Stimulated activated CD4-positive, alpha-beta T cell treated with anti-CD3 and anti-CD28 coated beads, Interleukin-2, amount 100 ng/mL, for 4 hours (primary cell): ENCODE measurements around the gene SMIM32.

Source experiments
- DNase-seq: peaks from one replicate; pipeline ENCODE4 v3.0.0-alpha.2; 2020; ENCODE audit warnings: low read depth

Gene SMIM32

DNA sequence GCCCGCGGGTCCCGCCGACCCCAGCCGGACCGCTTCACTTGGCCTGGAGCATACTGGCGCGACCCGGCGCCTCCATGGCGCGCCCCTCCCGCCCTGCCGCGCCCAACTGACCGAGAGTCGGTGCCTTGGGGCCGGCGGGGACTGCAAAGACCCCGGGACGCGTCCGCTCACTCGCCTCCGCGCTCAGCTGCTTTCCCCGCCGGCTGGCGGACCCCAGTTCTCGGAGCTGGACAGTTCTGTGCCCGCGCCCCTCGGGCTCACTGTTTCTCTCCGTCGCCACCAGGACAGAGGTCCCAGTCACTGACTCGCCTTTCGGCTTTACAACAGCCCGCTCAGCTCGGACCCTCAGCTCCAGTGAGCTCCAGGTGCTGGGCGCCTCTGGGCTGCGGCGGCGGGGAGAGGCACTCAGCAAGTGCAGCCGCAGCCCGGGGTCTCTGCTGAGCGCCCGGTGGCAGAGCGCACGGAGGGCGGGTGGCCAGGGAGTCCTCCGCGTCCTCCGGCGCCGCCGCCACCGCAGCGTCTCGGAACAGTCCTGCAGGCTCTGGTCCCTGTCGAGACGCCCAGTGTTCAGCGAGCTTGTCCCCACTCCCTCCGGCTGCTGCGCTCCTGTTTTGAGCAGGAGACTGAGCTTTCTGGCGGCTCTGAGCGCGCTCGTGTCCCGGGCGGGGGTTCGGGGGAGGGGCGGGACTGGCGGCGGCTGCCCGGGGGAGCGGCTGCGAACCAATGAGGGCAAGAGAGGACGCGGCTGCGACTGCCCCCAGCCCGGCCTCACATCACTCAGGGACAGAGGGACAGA lies at the start of gene SMIM32:
SMIM32 (minus strand) TSS at position 637 of the 796 bp plus-strand sequence. CDS start 638 bp downstream, outside the sequence.
- DNase-seq = no peak

DNA sequence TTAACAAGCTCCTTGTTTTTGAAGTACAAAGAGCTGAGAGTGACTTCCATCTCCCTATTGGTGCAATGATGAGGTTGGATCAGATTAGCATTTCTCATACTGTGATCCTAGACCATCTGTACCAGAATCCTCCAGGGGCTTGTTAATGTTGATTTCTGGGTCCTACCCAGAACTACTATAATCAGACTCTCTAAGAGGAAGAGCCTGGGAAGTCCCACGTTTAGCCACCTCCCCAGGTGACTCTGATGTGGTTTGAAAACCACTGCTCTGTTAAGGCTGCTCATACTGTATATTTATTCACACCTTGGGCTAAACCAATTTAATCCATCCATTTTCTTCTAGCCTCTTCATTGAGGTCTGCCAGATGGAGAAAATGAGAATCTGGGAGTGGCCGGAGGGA lies 49.6 kb upstream of the SMIM32 start:
- DNase-seq = no peak

DNA sequence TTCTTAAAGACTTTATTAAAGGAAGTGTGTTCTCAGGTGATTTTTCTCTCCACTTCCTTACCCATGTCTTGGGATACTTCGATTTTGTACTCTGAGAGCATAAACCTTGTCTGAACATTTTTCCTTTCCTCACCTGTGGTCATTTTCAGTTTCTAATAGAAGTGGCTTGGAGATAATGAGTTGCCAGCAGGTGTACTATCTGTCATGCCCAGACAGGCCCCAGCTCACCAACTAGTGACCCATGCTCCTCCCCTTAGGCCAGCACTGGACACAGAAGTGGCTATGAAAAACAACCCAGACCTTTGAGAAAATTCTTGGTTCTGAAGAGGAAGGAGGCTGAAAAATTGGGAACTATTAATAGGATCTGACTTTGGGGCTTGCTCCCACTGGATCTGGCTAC lies 49.2 kb upstream of the SMIM32 start:
- no peak for DNase-seq

DNA sequence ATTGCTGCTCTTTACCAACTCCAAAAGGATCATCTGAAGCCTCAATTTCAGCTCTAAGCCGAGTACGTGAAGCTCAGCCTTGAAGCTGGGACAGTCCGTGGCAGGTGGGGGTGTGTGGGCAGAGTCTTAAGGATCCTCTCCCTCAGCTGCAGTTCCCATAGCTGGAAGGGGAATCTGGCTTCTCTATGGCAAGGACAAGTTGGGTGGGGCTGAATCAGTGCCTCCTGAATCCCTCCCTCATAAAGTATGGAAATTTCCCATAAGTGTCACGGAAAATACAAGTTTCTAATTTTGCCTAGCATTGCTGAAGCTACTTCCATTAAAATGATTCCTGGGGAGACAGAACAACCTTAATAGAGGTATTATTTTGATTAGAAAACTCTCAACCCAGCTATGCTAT lies 47.9 kb upstream of the SMIM32 start:
- no peak for DNase-seq

DNA sequence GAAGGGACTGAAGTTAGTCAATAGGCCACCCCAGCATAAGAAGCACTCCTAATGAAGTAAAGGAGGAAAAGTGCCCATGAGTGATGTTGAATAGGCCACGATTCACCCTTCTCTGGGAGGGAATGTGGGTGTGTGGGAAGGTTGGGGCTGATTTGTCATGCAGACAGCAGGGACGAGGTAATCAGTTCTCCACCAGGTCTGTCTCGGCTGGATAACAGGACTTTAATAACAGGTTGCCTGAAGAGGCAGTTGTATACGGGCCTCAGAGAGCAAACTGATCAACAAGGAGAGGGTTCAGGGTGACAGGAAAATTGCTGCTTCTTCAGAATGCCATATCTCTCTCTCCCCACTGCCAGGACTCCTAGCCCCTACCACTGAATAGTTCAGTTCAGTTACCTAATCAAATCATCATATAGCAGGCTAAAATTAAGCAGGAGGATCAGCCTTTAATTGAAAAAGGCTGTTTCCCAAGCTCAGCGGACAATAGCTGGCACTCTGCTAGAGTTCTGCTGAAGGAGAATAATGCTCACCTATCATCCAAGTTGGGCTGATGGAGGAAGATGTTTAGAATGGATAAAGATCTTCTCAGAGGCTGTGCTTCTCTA lies 43.6 kb upstream of the SMIM32 start:
- DNase-seq = no peak

DNA sequence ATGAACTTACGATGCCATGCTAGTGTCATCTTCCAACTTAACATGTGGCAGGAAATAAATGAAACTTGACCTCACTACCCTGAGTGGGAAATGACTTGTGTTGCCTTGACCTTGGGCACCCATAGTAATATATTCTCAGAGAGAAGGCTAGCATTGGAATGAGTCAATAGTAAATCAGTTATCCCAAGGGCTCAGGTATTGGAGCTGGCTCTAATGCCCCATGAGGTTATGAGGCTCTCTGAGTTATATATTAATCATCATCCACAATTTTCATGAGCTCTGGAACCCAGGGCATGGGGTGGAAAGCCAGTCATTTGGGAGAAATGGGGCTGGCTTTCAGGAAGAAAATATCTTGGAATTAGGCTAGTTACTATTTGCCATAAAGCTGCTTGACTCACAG lies 42.4 kb upstream of the SMIM32 start:
- no peak for DNase-seq

DNA sequence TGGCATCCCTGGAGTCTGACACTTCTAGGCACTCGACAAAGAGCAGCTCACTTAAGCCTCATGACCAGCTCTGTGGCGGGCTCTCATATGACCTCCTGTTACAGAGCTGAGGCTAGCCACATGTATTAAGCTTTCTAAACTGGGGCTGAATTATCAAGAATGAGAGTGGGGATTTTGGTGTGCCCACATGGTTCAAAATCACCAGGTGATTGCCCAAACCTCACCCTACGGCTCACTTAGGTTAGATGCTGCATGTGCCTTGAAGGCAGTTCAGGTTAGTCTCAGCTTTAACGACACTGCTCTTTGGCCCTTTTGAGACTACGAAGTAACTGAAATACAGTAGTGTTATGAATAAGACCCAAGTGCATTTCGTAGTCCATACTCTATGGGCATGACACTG lies 39.4 kb upstream of the SMIM32 start:
- no peak for DNase-seq

DNA sequence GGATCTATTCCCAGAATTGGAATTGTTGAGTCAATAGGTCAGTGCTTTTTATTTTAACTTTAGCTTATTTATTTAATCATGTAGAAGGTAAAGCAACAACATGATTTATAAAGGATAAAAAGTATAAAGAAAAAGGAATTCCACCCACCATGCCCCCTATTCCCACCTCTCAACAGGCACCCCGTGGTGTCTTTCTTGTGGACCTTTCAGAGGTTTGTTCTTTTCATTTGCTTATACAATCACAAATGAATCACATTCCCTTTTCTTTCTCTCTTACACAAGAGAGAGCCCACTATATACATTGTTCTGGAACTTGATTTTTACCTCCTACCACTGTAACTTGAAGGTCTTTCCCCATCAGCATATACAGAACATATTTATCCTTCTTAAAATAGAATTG lies 37.2 kb upstream of the SMIM32 start:
- DNase-seq = no peak

DNA sequence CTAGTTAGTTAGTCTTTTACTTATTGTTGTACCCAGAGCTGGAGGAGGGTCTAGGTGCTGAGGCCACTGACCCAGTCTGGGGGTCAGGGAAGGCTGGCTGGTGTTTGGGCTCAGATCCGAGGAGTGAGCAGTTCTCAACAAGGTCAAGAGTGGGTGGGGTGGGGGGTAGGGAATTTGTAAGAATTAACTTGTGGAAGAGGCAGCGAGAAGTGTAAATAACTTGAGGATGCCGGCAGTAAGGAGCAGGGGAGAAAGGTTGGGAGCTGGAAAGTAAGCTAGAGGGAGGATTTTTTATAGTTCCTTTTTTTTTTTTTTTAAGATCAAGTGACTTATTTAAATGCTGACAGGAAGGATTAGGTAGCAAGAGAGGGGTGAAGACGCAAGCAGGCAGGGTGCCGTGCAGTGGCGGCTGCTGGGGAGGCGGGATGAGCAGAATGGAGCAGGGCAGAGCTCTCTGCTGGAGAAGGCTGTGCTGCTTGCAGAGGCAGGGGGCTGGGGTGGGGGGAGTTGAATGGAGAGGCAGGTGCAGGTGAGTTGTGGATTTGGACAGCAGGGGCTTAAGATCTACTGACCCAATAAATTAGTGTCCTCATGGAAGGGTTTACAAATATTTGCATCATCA lies 35.3 kb upstream of the SMIM32 start:
- no peak for DNase-seq

DNA sequence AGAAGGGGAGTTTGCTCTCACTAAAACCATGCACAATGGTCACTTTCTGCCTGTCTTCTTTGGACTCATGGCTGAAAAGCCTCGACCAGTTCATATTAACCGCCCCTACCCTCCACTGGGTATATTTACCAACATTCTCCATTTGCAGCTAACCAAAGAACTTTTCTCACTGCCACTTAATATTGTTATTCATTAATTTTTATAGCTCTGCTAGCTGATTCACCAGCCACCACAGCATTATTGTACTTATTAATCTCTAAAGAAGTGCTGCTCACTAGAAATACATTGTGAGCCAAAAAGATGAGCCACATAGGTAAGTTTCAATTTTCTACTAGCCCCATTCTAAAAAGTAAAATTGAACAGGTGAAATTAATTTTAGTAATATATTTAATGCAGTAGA lies 33.4 kb upstream of the SMIM32 start:
- DNase-seq = no peak

DNA sequence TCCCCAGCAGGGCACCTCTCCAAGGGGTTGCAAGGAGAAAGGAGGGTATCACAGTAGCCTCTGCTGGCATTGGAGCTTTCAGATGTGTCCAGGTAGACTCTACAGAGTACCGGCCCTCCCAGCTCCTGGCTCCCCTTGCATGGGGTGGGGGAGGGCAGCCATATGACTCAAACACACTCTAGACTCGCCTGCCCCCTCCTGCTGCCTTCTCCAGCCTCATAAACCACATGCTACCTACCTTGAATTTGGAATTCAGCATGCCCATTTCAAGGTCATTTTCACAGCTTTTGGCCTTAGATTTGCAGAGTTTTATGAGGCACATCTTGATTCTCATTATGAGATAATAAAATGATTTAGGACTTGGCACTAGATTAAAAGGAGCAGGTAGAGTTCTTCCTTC lies 32.8 kb upstream of the SMIM32 start:
- DNase-seq = no peak

DNA sequence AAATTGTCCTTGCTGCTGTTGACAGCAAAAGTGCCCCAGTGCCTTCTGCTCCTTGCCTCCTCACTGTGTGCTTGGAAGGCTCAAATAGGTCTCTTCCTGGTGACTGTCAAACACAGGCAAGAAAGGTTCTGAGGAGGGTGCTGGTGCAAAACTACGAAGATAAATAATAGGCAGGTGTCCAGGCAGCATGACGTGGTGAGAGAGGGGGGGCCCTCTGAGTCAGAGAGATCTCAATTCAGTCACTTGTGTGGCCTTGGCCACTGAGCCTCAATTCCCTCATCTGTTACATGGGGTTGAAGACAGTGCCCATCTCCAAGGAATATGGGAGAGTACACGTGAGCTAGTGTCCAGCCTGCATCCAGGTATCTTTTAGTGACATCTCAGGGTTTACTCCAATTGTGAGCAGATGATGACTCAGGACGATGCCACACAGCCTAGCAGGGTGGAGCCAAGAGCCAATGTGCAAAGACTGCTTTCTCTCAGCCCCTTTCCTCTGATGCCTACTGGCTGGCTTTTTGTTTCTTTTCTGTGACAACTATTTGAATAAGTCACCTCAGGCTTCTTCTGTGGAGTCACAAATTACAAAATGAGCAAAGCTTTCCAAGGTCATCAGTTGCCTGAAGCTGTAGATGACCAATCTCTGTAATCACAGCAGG lies 29.7 kb upstream of the SMIM32 start:
- no peak for DNase-seq

DNA sequence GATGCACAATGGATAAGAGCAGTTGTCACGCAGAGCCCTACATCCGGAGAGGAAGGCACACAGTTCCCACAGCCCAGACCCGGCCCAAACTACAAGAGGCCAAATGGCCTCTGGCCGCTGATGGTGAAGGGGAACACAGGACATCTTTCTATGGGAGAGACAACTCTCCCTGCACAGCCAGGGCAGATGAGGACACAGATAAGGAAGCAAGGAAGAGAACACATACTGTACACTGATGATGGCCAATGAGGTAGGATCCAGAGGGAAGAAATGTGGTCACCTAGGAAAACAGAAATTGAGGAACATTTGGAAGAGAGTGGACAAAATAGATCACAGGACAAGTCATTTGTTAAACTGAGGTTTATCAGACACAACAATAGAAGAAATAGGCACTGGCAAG lies 28.4 kb upstream of the SMIM32 start:
- DNase-seq = no peak

DNA sequence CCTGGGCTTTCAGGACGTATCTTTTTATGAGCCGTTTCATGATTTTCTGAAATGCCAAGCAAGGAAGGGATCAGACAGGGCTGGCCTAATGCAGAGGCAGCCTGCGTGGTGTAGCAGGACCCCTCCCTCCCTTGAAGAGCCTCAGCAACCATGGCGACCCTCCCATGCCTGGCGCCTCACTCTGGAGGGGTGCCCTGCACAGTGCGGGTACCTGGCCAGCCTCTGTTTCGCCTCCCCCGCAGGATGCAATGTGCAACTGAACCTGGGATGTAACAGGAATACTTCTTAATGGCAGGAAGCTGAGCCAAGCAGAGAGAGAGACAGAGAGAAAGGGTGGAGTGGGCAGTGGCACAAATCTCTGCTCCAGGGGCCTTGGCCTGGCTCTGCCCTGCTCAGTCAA lies 23.3 kb upstream of the SMIM32 start:
- DNase-seq = no peak

DNA sequence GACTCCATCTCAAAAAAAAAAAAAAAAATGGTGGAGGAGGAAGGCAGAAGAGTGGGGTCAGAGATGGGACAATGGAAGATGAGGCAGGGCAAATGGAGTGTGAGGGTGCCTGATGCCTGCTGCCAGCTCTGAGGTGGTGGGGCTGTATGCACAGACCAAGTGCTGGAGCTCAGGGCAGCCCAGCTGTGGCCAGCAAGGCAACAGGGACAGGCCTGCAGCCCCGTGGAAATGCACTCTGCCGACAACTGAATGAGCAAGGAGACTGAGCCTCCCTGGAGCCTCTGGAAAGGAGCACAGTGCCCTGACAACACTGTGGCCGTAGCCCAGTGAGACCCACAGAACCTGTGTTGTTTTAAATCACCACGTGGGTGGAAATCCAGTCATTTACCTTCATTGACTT lies 22.9 kb upstream of the SMIM32 start:
- no peak for DNase-seq

DNA sequence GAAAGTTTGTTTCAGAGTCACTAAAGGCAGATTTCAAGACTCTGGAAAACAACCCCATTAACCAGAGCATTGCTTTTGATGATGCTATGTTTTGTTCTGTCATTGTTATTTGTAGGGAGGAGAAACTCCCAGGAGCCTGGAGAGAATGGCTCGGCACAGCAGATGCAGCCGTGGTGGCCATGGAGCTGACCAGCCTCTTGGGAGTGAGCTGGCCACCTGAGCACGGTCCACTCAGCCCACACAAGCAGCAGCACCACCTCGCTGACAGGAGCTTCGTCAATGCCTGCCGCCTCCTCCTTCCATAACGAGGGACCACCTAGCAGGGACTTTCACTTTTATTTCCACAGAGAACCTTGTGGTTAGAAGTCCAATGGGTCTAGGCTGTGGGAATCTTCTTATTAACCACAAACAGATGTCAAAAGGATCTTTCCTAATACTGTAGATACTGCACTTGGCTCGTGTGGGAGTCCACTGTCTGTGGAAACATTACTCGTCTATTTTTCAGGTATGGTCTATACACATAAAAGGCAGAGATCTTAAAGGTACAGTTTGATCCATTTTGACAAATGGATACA lies 21.0 kb upstream of the SMIM32 start:
- no peak for DNase-seq

DNA sequence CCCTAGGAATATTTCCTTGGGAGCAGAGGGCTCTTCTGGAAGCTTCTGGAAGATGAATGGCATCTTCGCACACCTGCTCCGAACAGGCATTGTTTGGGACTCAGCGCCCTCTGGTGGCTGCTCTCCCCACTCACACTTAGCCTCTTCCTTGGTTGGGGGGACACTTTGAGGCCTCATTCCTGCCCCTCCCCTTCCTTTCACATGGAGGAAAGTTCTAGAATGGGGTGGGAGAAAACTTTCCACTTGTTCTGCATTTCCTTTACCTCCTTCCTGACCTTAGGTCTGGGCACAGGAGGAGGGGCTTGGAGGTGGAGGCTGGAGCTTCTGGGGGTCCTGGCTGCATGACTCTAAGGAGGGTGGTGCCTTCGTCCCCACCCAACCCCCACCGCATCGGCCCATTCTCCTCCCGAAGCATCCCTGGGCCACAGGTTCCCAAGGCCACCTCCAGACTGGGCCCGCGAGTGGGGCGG lies 19.3 kb upstream of the SMIM32 start:
- DNase-seq = no peak

DNA sequence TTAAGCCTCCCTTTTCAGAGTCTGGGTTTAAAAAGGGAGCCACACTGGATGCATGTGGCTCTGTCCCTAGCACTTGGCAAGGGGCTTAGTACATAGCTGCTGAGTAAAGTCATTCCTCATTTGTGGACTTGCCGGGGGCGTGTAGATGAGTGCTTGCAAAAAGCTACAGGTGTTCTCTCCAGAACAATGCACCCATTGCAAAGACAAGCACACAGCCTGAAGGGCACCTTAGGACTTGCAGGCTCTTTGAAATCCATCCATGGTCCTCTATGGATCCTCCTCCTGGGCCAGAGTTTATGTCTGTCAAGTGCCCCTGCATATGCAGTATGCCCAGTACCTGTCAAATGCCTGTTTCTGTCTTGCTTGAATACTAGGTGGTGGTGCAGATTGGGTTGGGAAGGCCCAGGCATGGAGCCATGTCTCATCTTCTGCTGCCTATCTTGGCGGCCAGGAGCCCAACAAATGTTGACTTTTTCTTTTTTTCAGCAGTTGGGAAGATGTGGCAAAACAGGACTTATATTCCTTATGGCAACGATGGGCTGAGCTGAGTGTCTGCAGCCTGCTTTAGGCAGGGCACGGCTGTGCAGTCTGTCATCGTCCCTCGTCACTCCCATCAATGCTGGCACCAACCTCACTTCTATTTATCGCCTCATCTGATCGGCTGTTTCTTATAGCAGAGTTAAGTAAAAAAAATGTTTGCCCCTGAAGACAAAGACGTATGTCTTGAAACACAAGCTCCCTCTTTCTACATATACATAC lies 18.5 kb upstream of the SMIM32 start:
- no peak for DNase-seq

DNA sequence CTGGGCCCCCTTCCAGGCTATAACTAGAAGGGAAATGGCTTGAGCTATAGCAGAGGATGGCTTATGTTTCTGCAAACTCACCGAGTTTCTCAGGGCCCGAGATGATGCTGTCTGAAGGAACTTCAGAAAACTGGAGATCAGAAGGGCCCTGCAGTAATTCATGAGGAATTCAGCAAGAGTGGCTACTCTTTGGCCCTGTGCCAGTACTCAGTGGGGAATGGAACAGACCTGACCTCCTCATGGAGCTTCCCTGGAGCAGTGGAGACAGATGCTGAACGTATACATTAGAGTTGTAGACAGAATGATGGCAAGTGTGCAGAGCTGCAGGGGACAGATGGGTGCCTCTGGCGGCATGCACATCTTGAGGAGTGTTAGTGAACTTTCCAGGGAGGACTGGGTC lies 17.3 kb upstream of the SMIM32 start:
- DNase-seq = no peak

DNA sequence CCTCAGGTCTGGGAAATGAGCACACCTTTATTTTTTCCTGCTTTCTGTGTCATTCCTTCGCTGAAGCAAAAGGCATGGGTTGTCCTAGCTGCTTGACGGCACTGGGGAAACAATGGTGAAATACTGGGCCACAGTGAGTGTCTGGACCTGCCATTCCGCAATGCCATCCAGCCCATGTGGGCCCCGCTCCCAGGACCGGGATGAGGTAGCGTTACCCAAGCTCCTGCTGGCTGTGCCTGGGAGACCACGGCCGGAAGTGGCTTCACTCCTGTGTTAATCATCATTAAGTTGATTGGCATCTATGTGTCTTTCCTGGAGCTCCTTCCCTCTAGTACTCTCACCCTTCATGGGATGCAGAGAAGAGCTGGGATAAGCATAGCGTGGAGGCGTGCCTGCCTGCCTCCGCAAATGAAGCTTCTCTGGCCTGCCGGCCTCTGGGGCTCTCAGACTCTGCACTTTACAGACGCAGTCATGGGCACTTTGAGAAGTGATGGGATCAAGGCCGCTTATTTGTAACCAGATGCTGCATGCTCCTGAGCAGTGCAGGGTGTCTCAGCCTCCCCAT lies 16.5 kb upstream of the SMIM32 start:
- DNase-seq = no peak

DNA sequence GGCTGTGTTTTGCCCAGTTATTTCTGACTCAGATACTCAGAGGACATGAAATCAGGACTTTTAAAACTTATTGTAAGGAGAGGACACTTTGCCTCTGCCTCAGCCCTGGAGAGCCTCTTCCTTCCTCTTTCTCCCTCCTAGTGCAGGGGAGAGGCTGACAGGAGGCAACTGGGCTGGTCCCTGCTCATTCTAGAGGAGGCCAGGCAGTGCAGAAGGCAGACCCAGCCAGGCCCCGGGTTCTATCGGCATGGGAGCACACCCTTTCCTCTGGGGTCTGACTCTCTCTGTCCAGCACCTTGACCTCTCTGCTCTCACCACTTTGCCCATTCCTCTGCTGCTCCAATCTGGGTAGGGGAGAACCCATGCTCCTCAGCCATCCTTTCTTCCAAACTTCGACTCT lies 16.0 kb upstream of the SMIM32 start:
- no peak for DNase-seq
